GM23248 (cell line): Measurements from ENCODE around the gene FNDC3B. TPM values are rescaled to one million over a fixed set of nuclear protein-coding genes. Genes with fewer than 3 reads are reported as not detected.
A peak's percentile ranks its signal among the peaks of the same experiment; 100 is the strongest.

ENCODE experiments used
- DNase-seq: peaks from one replicate; pipeline ENCODE4 v3.0.0-alpha.2; 2015
- H2AFZ ChIP-seq: fragments of 200-600 bp; sonication (generic); 2 replicates; pipeline ENCODE4 v1.6.1; 2016; ENCODE audit warnings: antibody characterized with exemption
- H3F3A ChIP-seq: fragments of 200-600 bp; sonication (generic); 2 replicates; pipeline ENCODE4 v1.6.1; 2016; ENCODE audit warnings: mild to moderate bottlenecking, antibody characterized with exemption, mixed run types; ENCODE audit not compliant: insufficient read depth
- H3K27ac ChIP-seq: fragments of 200-600 bp; sonication (generic); 2 replicates; pipeline ENCODE4 v1.5.1; 2016; ENCODE audit warnings: mild to moderate bottlenecking
- H3K27me3 ChIP-seq: fragments of 200-600 bp; sonication (generic); replicated peaks from 2 replicates; pipeline ENCODE4 v1.6.1; 2016; ENCODE audit warnings: mild to moderate bottlenecking; ENCODE audit not compliant: insufficient read depth
- H3K36me3 ChIP-seq: fragments of 200-600 bp; sonication (generic); 2 replicates; pipeline ENCODE4 v1.6.1; 2016; ENCODE audit warnings: low read depth, mild to moderate bottlenecking
- H3K4me1 ChIP-seq: fragments of 200-600 bp; sonication (generic); 2 replicates; pipeline ENCODE4 v1.6.1; 2016; ENCODE audit warnings: mild to moderate bottlenecking; ENCODE audit not compliant: insufficient read depth
- H3K4me2 ChIP-seq: fragments of 200-600 bp; sonication (generic); one replicate; pipeline ENCODE4 v1.6.1; 2016; ENCODE audit warnings: mild to moderate bottlenecking; ENCODE audit not compliant: unreplicated experiment
- H3K4me3 ChIP-seq: fragments of 200-600 bp; sonication (generic); 2 replicates; pipeline ENCODE4 v1.5.1; 2016; ENCODE audit warnings: mild to moderate bottlenecking
- H3K79me2 ChIP-seq: fragments of 200-600 bp; sonication (generic); 2 replicates; pipeline ENCODE4 v1.6.1; 2016; ENCODE audit warnings: mild to moderate bottlenecking; ENCODE audit not compliant: insufficient read depth
- H3K9ac ChIP-seq: fragments of 200-600 bp; sonication (generic); 2 replicates; pipeline ENCODE4 v1.6.1; 2016; ENCODE audit warnings: mild to moderate bottlenecking
- H3K9me2 ChIP-seq: fragments of 200-600 bp; sonication (generic); 2 replicates; pipeline ENCODE4 v1.6.1; 2016; ENCODE audit warnings: mixed run types, mild to moderate bottlenecking, moderate library complexity; ENCODE audit not compliant: insufficient read depth
- H3K9me3 ChIP-seq: fragments of 200-600 bp; sonication (generic); one replicate; pipeline ENCODE4 v1.6.1; 2017; ENCODE audit warnings: low read depth
- H4K20me1 ChIP-seq: fragments of 200-600 bp; sonication (generic); 2 replicates; pipeline ENCODE4 v1.6.0; 2016; ENCODE audit not compliant: insufficient read depth
- EZH2 ChIP-seq: fragments of 200-600 bp; sonication (generic); IDR thresholded peaks from 2 replicates; pipeline ENCODE4 v1.6.1; 2018; ENCODE audit warnings: antibody characterized with exemption, mild to moderate bottlenecking; ENCODE audit not compliant: insufficient read depth, poor library complexity, severe bottlenecking
- EZH2phosphoT487 ChIP-seq: fragments of 200-600 bp; sonication (generic); IDR thresholded peaks from 2 replicates; pipeline ENCODE4 v1.6.1; 2018; ENCODE audit warnings: antibody characterized with exemption, moderate library complexity, mild to moderate bottlenecking, low read depth; ENCODE audit not compliant: insufficient read depth
- WGBS, 2 experiments: methylation state at CpG; one replicate each; pipeline ENCODE4 v1.1.6; 2015 to 2017; ENCODE audit warnings: low lambda C conversion rate in 2 of 2, low coverage in 1 of 2; ENCODE audit errors: missing lambda C conversion rate in 2 of 2; 5-methylcytosine and 5-hydroxymethylcytosine counted together
- in situ Hi-C: fragments of 300-500 bp; cut with MboI; formaldehyde crosslinking; loops from 2 replicates; pipeline ENCODE4 v1.15.0; 2020
- polyA plus RNA-seq: library from polyadenylated mRNA; unstranded; fragments of >200 nt; fragmentation: Nextera tagmentation; extraction: Ambion mirVana; gene quantifications from 2 replicates; pipeline ENCODE4 v1.2.1, GENCODE V29; 2016
- small RNA-seq: library from RNA; depleted of rRNA; stranded (forward); fragments of <200 nt; gene quantifications from one replicate; pipeline ENCODE3, GENCODE V24; 2014; ENCODE audit warnings: low read depth, low replicate concordance
- total RNA-seq: library from RNA; depleted of rRNA; stranded (reverse); fragments of >200 nt; shearing (Covaris generic); gene quantifications from 2 replicates; pipeline ENCODE4 v1.2.3, GENCODE V29; 2014; rRNA removed

FNDC3B gene
- total and polyA plus RNA-seq, 2 experiments from 2014 or later, result 85.5 to 123 TPM

GRCh38 chr3:172448661-172449465 lies 409.5 kb downstream of the FNDC3B start:
- Histone ChIP-seq H3K79me2 (no peaks in the 10 kb centered on the region), H3K4me3 (no peak overlapping the region), H2AFZ (no peak overlapping the region), H3K9me2 (no peaks in the 10 kb centered on the region), H3K27ac (no peak overlapping the region), H3K27me3 (peaks cover 70% of the 10 kb centered on the region), H3K9me3 (no peaks in the 10 kb centered on the region), H3F3A (no peaks in the 10 kb centered on the region), H4K20me1 (no peaks in the 10 kb centered on the region), H3K36me3 (no peaks in the 10 kb centered on the region), H3K9ac (no peak overlapping the region), H3K4me2 (no peak overlapping the region), H3K4me1 (no peaks in the 10 kb centered on the region)
- in situ Hi-C loops, result no loop called here
- TF ChIP-seq EZH2phosphoT487, result no peak
- no peak for TF ChIP-seq EZH2
- DNase-seq, result no peak
- WGBS, 2 experiments, result 11% methylated on average over 43 of the region's 43 CpGs

- peaks cover 63% of the 10 kb centered on the region for H3K27me3 ChIP-seq
- in situ Hi-C loops, result no loop called here
Measured at GRCh38 chr3:172449466-172450149, 410.2 kb downstream of the FNDC3B start.

More at GRCh38 chr3:172449466-172450149, 410.2 kb downstream of the FNDC3B start:
- no peak overlapping the region for H2AFZ ChIP-seq
- no peak overlapping the region for H3K27ac ChIP-seq
- H3K4me1 ChIP-seq, result 0 out of 2 replicates have a peak, but pooled peaks cover 6% of the 10 kb centered on the region
- H3K9me3 ChIP-seq, result no peaks in the 10 kb centered on the region
- peak overlapping the region; percentile 35 for H3K4me3 ChIP-seq
- H3K79me2 ChIP-seq, result no peaks in the 10 kb centered on the region
- TF ChIP-seq EZH2phosphoT487 (no peak), EZH2 (no peak)
- no peaks in the 10 kb centered on the region for H3K36me3 ChIP-seq
- WGBS, 2 experiments, result 10% methylated on average over 34 of the region's 34 CpGs
- H3K9ac ChIP-seq, result no peak overlapping the region
- H3K4me2 ChIP-seq, result peak overlapping the region; percentile 42
- DNase-seq, result peak; percentile 65
- H4K20me1 ChIP-seq, result no peaks in the 10 kb centered on the region
- 0 out of 2 replicates have a peak, but pooled peaks cover 7% of the 10 kb centered on the region for H3F3A ChIP-seq
- no peaks in the 10 kb centered on the region for H3K9me2 ChIP-seq

Small RNA genes lying within 50 kb of the gene (small RNA-seq; reads per million reads assigned to genes)
- not detected for gene RN7SL141P

Other genes with a start within 250 kb of the FNDC3B start
- gene PLD1, start 229.1 kb upstream of the FNDC3B start, total RNA-seq, result 1.8 and 4.6 TPM in 2 replicates
- gene PLD1, start 229.1 kb upstream of the FNDC3B start, polyA plus RNA-seq, result 3.0 and 3.6 TPM in 2 replicates
- gene TMEM212, start 196.2 kb upstream of the FNDC3B start, total RNA-seq, result not detected in 2 replicates
- gene TMEM212, start 196.2 kb upstream of the FNDC3B start, polyA plus RNA-seq, result not detected in 2 replicates